Natural killer cell (primary cell): ENCODE results near the gene CNIH1. TPM values are rescaled to one million over a fixed set of nuclear protein-coding genes. Genes with fewer than 3 reads are reported as not detected.

ENCODE experiments used
- ATAC-seq, 3 donors: fragments of 150-1000 bp in 2 of 3; fragments of 200-7000 bp in 1 of 3; cut with Tn5 transposase; 1 replicate in 1 of 3; 2 replicates in 2 of 3; pipeline ENCODE4 v1.10.0; 2021; ENCODE audit warnings: mild to moderate bottlenecking in 2 of 3, moderate library complexity in 2 of 3
- DNase-seq, 2 donors: peaks; one replicate each; pipeline versions ENCODE4 v3.0.0 to v3.0.0-alpha.2; 2013 to 2021; ENCODE audit warnings: mixed read lengths in 1 of 2
- H3K27ac ChIP-seq: one replicate; pipeline ENCODE4 v1.5.1; 2013; ENCODE audit warnings: mild to moderate bottlenecking, low read length
- H3K27me3 ChIP-seq: one replicate; pipeline ENCODE4 v1.6.1; 2013; ENCODE audit warnings: low read length; ENCODE audit not compliant: control insufficient read depth, insufficient read depth
- H3K36me3 ChIP-seq: one replicate; pipeline ENCODE4 v1.6.1; 2013; ENCODE audit warnings: low read length; ENCODE audit not compliant: control insufficient read depth, insufficient read depth
- H3K4me1 ChIP-seq: one replicate; pipeline ENCODE4 v1.6.1; 2013; ENCODE audit warnings: low read length; ENCODE audit not compliant: control insufficient read depth, insufficient read depth
- H3K4me3 ChIP-seq: one replicate; pipeline ENCODE4 v1.5.1; 2013; ENCODE audit warnings: low read length
- H3K9me3 ChIP-seq: one replicate; pipeline ENCODE4 v1.6.1; 2013; ENCODE audit warnings: low read length; ENCODE audit not compliant: control insufficient read depth, insufficient read depth
- H3K27ac Mint-ChIP-seq, 2 donors: one replicate each; pipeline ENCODE4 v1.8.0; 2022; ENCODE audit warnings: mild to moderate bottlenecking in 2 of 2, mixed read lengths in 2 of 2, moderate library complexity in 1 of 2
- H3K27me3 Mint-ChIP-seq, 2 donors: one replicate each; pipeline ENCODE4 v1.8.0; 2022; ENCODE audit warnings: low read depth in 2 of 2, mixed read lengths in 2 of 2
- H3K36me3 Mint-ChIP-seq: one replicate; pipeline ENCODE4 v1.8.0; 2022; ENCODE audit warnings: mixed read lengths
- H3K4me1 Mint-ChIP-seq, 2 donors: one replicate each; pipeline ENCODE4 v1.8.0; 2022; ENCODE audit warnings: mixed read lengths in 2 of 2
- H3K4me3 Mint-ChIP-seq: one replicate; pipeline ENCODE4 v1.8.0; 2022; ENCODE audit warnings: mild to moderate bottlenecking, moderate library complexity, mixed read lengths
- H3K9me3 Mint-ChIP-seq, 2 donors: one replicate each; pipeline ENCODE4 v1.8.0; 2022; ENCODE audit warnings: mixed read lengths in 2 of 2
- WGBS: methylation state at CpG from one replicate; pipeline ENCODE4 v1.1.7; 2013; ENCODE audit warnings: missing lambda C conversion rate; ENCODE audit not compliant: insufficient coverage; 5-methylcytosine and 5-hydroxymethylcytosine counted together
- intact Hi-C: fragments of 100-400 bp; cut with micrococcal nuclease; formaldehyde crosslinking; loops from one replicate; pipeline ENCODE4 v1.14.2; 2022
- total RNA-seq, 4 donors: library from RNA; stranded (reverse); fragments of 120-200 nt in 1 of 4; gene quantifications; one replicate each; pipeline versions ENCODE4 v1.2.3 to v1.2.4, GENCODE V29; 2013 to 2022
- TF ChIP-seq, protein P1 (sequence below): fragments of 200-600 bp; IDR thresholded peaks from one replicate; pipeline ENCODE4 v1.8.0; 2022; ENCODE audit warnings: antibody characterized with exemption

The CNIH1 gene
- total RNA-seq, 3 donors from 2014 or later (not counting 1 experiment from before 2014, with no cell fraction given) = 20.4 to 30.9 (median 25.7) TPM

DNA sequence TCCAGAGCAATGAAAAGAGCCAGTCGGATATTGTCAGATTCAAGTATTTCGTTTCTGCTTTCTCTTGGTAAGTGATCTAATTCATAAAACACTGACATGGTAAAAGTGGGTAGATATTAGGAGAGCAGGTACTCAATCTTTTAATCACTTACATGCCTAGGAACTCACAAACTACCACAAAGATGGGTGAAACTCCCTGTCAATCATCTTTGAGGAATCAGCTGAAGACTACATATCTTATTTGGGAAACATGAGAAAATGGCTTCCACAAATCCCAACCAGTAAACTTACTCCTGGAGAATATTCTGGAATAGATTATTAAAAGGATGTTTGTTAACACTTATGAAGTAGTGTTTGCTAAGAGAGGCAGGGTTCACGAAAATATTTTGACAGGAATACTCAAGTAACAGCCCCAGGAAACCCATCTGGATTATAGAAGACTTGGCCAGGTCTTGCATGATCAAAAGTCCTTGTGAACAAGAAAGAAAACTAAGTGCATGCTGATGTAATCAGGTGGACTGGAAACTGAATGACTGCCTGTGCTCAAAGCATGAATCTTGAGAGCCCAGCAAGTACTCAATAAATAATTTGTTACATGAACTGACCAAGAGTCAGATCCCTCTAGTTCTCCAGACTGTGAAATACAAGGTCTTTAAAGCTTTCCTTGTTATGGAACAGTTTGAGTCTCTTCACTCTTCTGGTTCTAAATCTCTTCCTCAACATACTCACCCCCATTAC lies 15.5 kb downstream of the CNIH1 start:
- no peak for ATAC-seq
- H3K9me3 ChIP-seq = no peaks in the 10 kb centered on the region
- H3K27ac ChIP-seq = no peak overlapping the region
- intact Hi-C loops = no loop called here
- no peaks in the 10 kb centered on the region for H3K9me3 Mint-ChIP-seq
- no peaks in the 10 kb centered on the region for H3K4me1 ChIP-seq
- 96% methylated on average over 3 of the region's 3 CpGs for WGBS
- H3K4me3 ChIP-seq = no peak overlapping the region
- H3K27ac Mint-ChIP-seq = no peak overlapping the region
- no peak overlapping the region for H3K4me3 Mint-ChIP-seq
- no peak for DNase-seq
- TF ChIP-seq, protein P1, sequence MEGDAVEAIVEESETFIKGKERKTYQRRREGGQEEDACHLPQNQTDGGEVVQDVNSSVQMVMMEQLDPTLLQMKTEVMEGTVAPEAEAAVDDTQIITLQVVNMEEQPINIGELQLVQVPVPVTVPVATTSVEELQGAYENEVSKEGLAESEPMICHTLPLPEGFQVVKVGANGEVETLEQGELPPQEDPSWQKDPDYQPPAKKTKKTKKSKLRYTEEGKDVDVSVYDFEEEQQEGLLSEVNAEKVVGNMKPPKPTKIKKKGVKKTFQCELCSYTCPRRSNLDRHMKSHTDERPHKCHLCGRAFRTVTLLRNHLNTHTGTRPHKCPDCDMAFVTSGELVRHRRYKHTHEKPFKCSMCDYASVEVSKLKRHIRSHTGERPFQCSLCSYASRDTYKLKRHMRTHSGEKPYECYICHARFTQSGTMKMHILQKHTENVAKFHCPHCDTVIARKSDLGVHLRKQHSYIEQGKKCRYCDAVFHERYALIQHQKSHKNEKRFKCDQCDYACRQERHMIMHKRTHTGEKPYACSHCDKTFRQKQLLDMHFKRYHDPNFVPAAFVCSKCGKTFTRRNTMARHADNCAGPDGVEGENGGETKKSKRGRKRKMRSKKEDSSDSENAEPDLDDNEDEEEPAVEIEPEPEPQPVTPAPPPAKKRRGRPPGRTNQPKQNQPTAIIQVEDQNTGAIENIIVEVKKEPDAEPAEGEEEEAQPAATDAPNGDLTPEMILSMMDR = no peak
- H3K27me3 Mint-ChIP-seq = no peaks in the 10 kb centered on the region
- H3K4me1 Mint-ChIP-seq = peaks cover 0 to 4% of the 10 kb centered on the region in 2 donors
- no peaks in the 10 kb centered on the region for H3K36me3 Mint-ChIP-seq
- no peaks in the 10 kb centered on the region for H3K27me3 ChIP-seq
- peaks cover 38% of the 10 kb centered on the region for H3K36me3 ChIP-seq

DNA sequence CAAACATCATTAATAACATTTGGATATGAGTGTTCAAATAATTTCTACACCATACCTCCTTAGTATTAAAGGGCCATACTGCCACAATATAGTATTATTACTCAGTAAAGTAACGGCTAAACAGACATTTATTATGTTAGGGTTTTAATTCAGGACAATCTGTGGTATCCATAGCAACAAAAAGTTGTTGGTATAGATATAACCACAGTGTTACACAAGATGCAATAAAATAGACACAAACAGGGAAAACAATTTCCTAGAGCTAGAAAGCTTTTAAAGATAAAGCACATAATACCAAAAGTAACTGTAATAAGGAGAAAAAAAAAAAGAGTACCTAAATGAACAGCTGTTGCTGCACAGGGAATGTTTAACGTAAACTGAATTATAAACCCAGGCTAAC lies 16.1 kb downstream of the CNIH1 start:
- WGBS = 100% methylated on average over 1 of the region's 2 CpGs
- Mint-ChIP-seq H3K27me3 (no peaks in the 10 kb centered on the region), H3K36me3 (no peaks in the 10 kb centered on the region), H3K27ac (no peak overlapping the region), H3K4me1 (peaks cover 0 to 8% of the 10 kb centered on the region in 2 donors), H3K9me3 (no peaks in the 10 kb centered on the region), H3K4me3 (no peak overlapping the region)
- no peak overlapping the region for H3K4me3 ChIP-seq
- no peaks in the 10 kb centered on the region for H3K4me1 ChIP-seq
- no peaks in the 10 kb centered on the region for H3K9me3 ChIP-seq
- ATAC-seq (no peak), DNase-seq (no peak)
- H3K27ac ChIP-seq = no peak overlapping the region
- no peaks in the 10 kb centered on the region for H3K27me3 ChIP-seq
- intact Hi-C loops = no loop called here
- TF ChIP-seq, protein P1 = no peak
- peaks cover 33% of the 10 kb centered on the region for H3K36me3 ChIP-seq

DNA sequence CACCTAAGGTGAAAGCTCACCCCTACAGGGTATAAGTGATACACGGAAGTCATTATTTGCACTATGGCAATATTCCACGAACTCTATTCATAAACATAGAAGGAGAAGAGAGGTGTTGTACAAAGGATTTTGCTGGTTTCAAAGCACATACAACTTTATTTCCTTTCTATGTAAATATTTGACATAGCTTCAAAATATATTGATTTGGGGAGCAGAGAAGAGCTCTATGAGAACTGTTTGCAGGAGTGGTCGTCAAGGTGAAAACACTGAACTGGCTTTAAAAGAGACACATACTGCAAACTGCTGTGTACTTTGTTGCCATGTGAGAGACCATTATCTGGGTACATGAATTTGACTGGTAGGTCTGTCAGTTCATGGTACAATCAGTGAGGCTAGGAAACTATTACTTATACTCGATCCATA lies 16.7 kb downstream of the CNIH1 start:
- H3K36me3 Mint-ChIP-seq = no peaks in the 10 kb centered on the region
- H3K9me3 Mint-ChIP-seq = no peaks in the 10 kb centered on the region
- ATAC-seq (no peak), DNase-seq (no peak)
- H3K9me3 ChIP-seq = no peaks in the 10 kb centered on the region
- no peak overlapping the region for H3K27ac ChIP-seq
- WGBS = 98% methylated on average over 2 of the region's 4 CpGs
- no peaks in the 10 kb centered on the region for H3K27me3 Mint-ChIP-seq
- H3K4me3 Mint-ChIP-seq = no peak overlapping the region
- H3K27ac Mint-ChIP-seq = no peak overlapping the region
- H3K36me3 ChIP-seq = peaks cover 31% of the 10 kb centered on the region
- H3K4me1 ChIP-seq = no peaks in the 10 kb centered on the region
- intact Hi-C loops = no loop called here
- peaks cover 0 to 8% of the 10 kb centered on the region in 2 donors for H3K4me1 Mint-ChIP-seq
- no peak overlapping the region for H3K4me3 ChIP-seq
- no peaks in the 10 kb centered on the region for H3K27me3 ChIP-seq
- TF ChIP-seq, protein P1 = no peak

DNA sequence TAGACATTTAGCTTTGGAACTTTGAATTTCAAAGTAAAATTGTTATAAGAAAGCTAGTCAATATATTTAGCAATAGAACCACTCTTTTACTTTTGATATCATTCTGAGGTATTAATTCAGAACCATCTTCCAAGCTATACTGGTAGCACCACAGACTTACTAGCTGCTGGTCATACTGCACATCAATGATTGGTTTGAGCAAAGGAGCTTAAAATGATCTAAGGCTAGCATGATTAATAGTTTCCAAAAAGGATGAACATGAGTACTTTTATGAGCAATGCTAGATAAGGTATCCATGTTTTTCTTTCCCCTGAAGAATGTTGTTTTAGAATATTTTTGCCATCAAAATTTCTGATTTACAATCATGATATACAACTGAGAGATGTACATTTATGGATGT lies 17.2 kb downstream of the CNIH1 start:
- H3K27me3 ChIP-seq = no peaks in the 10 kb centered on the region
- intact Hi-C loops = no loop called here
- no peaks in the 10 kb centered on the region for H3K9me3 ChIP-seq
- H3K4me1 Mint-ChIP-seq = peaks cover 0 to 8% of the 10 kb centered on the region in 2 donors
- DNase-seq (no peak), ATAC-seq (no peak)
- H3K9me3 Mint-ChIP-seq = no peaks in the 10 kb centered on the region
- H3K4me1 ChIP-seq = no peaks in the 10 kb centered on the region
- H3K36me3 ChIP-seq = peaks cover 28% of the 10 kb centered on the region
- H3K4me3 Mint-ChIP-seq = no peak overlapping the region
- H3K36me3 Mint-ChIP-seq = no peaks in the 10 kb centered on the region
- TF ChIP-seq, protein P1 = no peak
- H3K27ac Mint-ChIP-seq = no peak overlapping the region
- H3K4me3 ChIP-seq = no peak overlapping the region
- H3K27ac ChIP-seq = no peak overlapping the region
- H3K27me3 Mint-ChIP-seq = no peaks in the 10 kb centered on the region
